ENCODE results near the gene CYB561A3.

The CYB561A3 gene

GRCh38 chr11:61368646-61369045 lies 7.0 kb upstream of the CYB561A3 start:
- DNase-seq = no peak

- no peak for DNase-seq
Measured at GRCh38 chr11:61367406-61367805, 5.7 kb upstream of the CYB561A3 start.

- no peak for DNase-seq
Measured at GRCh38 chr11:61364012-61364675, 2.5 kb upstream of the CYB561A3 start.

- no peak for DNase-seq
Measured at GRCh38 chr11:61362542-61362875, 827 bp upstream of the CYB561A3 start.

GRCh38 chr11:61361237-61361740 lies 393 bp downstream of the CYB561A3 start:
- DNase-seq = no peak

GRCh38 chr11:61359516-61359915 lies 2.2 kb downstream of the CYB561A3 start:
- no peak for DNase-seq

GRCh38 chr11:61358566-61358965 lies 3.1 kb downstream of the CYB561A3 start:
- DNase-seq = no peak

- DNase-seq = no peak
Measured at GRCh38 chr11:61357894-61358239, 3.8 kb downstream of the CYB561A3 start.

- no peak for DNase-seq
Measured at GRCh38 chr11:61357233-61357893, 4.3 kb downstream of the CYB561A3 start.

- no peak for DNase-seq
Measured at GRCh38 chr11:61356706-61357105, 5.0 kb downstream of the CYB561A3 start.

- DNase-seq = no peak
Measured at GRCh38 chr11:61354208-61354607, 7.5 kb downstream of the CYB561A3 start.

- no peak for DNase-seq
Measured at GRCh38 chr11:61353131-61354067, 8.3 kb downstream of the CYB561A3 start.

GRCh38 chr11:61352038-61352437 lies 9.6 kb downstream of the CYB561A3 start:
- no peak for DNase-seq

- no peak for DNase-seq
Measured at GRCh38 chr11:61350803-61351202, 10.9 kb downstream of the CYB561A3 start.

- no peak for DNase-seq
Measured at GRCh38 chr11:61350336-61350735, 11.3 kb downstream of the CYB561A3 start.

GRCh38 chr11:61349916-61350315 lies 11.8 kb downstream of the CYB561A3 start:
- DNase-seq = no peak

- no peak for DNase-seq
Measured at GRCh38 chr11:61349189-61349751, 12.4 kb downstream of the CYB561A3 start.

GRCh38 chr11:61347916-61348461 lies 13.7 kb downstream of the CYB561A3 start:
- no peak for DNase-seq

GRCh38 chr11:61345954-61346843 lies 15.5 kb downstream of the CYB561A3 start:
- DNase-seq = no peak

GRCh38 chr11:61345170-61345610 lies 16.5 kb downstream of the CYB561A3 start:
- DNase-seq = no peak

- DNase-seq = no peak
Measured at GRCh38 chr11:61343792-61344745, 17.6 kb downstream of the CYB561A3 start.

Measured in NCI-H1048 (cell line).